Transverse colon (tissue), 4 donors: ENCODE data around the gene TMEM151A. TPM values are rescaled to one million over a fixed set of nuclear protein-coding genes. Genes with fewer than 3 reads are reported as not detected.
A peak's percentile ranks its signal among the peaks of the same experiment; 100 is the strongest.

ENCODE experiments used
- DNase-seq: peaks from one replicate; pipeline ENCODE4 v3.0.0-alpha.2; 2019
- H3K27ac ChIP-seq, 4 donors: fragments of 200-600 bp; sonication (generic); 2 replicates each; pipeline ENCODE4 v1.5.1; 2016 to 2018; ENCODE audit warnings: inconsistent platforms in 4 of 4
- H3K27me3 ChIP-seq: fragments of 200-600 bp; sonication (generic); 2 replicates; pipeline ENCODE4 v1.5.1; 2017; ENCODE audit warnings: inconsistent platforms
- H3K36me3 ChIP-seq, 4 donors: fragments of 200-600 bp; sonication (generic); 2 replicates each; pipeline ENCODE4 v1.5.1; 2017 to 2019; ENCODE audit warnings: inconsistent platforms in 4 of 4
- H3K4me1 ChIP-seq, 4 donors: fragments of 200-600 bp; sonication (generic); 2 replicates each; pipeline ENCODE4 v1.5.1; 2017 to 2020; ENCODE audit warnings: inconsistent platforms in 4 of 4
- H3K4me3 ChIP-seq, 4 donors: fragments of 200-600 bp; sonication (generic); 1 replicate in 1 of 4; 2 replicates in 3 of 4; pipeline versions ENCODE4 v1.5.1 to v1.6.1; 2017 to 2019; ENCODE audit warnings: inconsistent platforms in 4 of 4
- H3K9me3 ChIP-seq, 2 donors: fragments of 200-600 bp; sonication (generic); 2 replicates each; pipeline ENCODE4 v1.5.1; 2017 to 2019; ENCODE audit warnings: inconsistent platforms in 2 of 2
- CTCF ChIP-seq, 5 experiments: fragments of 200-600 bp in 3 of 5; fragments of 450-650 bp in 2 of 5; sonication (generic) in 3 of 5; IDR thresholded peaks; 1 replicate in 2 of 5; 2 replicates in 3 of 5; pipeline ENCODE4 v1.5.1; 2016 to 2017; ENCODE audit warnings: antibody characterized with exemption in 5 of 5, inconsistent platforms in 3 of 5, mild to moderate bottlenecking in 2 of 5, moderate library complexity in 1 of 5
- EP300 ChIP-seq: sonication (generic); formaldehyde crosslinking; IDR thresholded peaks from one replicate; pipeline ENCODE4 v1.6.1; 2017; ENCODE audit warnings: antibody characterized with exemption, low read depth
- POLR2A ChIP-seq: fragments of 450-650 bp; IDR thresholded peaks from one replicate; pipeline ENCODE4 v1.6.1; 2016; ENCODE audit warnings: antibody characterized with exemption, mild to moderate bottlenecking, moderate library complexity
- POLR2AphosphoS5 ChIP-seq, 3 donors: sonication (generic); formaldehyde crosslinking; IDR thresholded peaks; one replicate each; pipeline ENCODE4 v1.6.1; 2016; ENCODE audit warnings: antibody characterized with exemption in 3 of 3
- WGBS, 2 donors: methylation state at CpG; one replicate each; pipeline ENCODE4 v1.1.5; 2018; ENCODE audit warnings: low coverage in 1 of 2; 5-methylcytosine and 5-hydroxymethylcytosine counted together
- in situ Hi-C, 4 donors: fragments of 200-750 bp; cut with MboI; loops; one replicate each; pipeline versions ENCODE4 v1.15.0 to v1.15.1; 2017; ENCODE audit warnings: low sequenced_read_pairs in 3 of 4, low pct_ligation_motif_present in 1 of 4, low pct_unique_long_range_greater_than_20kb in 1 of 4
- intact Hi-C: fragments of 100-400 bp; cut with DNase I; formaldehyde crosslinking; loops from one replicate; pipeline ENCODE4 v1.15.1; 2023; ENCODE audit warnings: low total_unique reads
- total RNA-seq, 4 donors: library from RNA; depleted of rRNA; stranded (reverse); fragments of >200 nt; gene quantifications; one replicate each; pipeline ENCODE4 v1.1.0, GENCODE V29; 2016

The TMEM151A gene
- total RNA-seq, 4 donors from 2014 or later: 0.55 to 0.75 TPM; not detected in 2

GRCh38 chr11:66314186-66314501 is 22.4 kb downstream of the TMEM151A start:
- no peaks in the 10 kb centered on the region for H3K9me3 ChIP-seq
- peaks cover 18 to 47% (median 32%) of the 10 kb centered on the region in 4 donors for H3K4me1 ChIP-seq
- in situ Hi-C loops: no loop called here
- TF ChIP-seq POLR2A (no peak), EP300 (no peak), CTCF (IDR thresholded peaks at IDR 0.05) (no peak), POLR2AphosphoS5 (IDR thresholded peaks at IDR 0.05) (no peak)
- intact Hi-C loops: no loop called here
- WGBS, 2 donors: 56% methylated on average over 1 of the region's 1 CpG; no CpG with 5 or more reads in 1 of the 2 donors
- H3K27ac ChIP-seq: peak overlapping the region; percentile 91 to 95 (median 94)
- no peaks in the 10 kb centered on the region for H3K36me3 ChIP-seq
- no peak overlapping the region for H3K4me3 ChIP-seq
- DNase-seq: no peak
- H3K27me3 ChIP-seq: no peaks in the 10 kb centered on the region

- peak overlapping the region; percentile 91 to 95 (median 94) for H3K27ac ChIP-seq
- WGBS, 2 donors: 82% methylated on average over 15 of the region's 17 CpGs; no CpG with 5 or more reads in 1 of the 2 donors
- H3K27me3 ChIP-seq: no peaks in the 10 kb centered on the region
- no peak for TF ChIP-seq EP300
- no peak for TF ChIP-seq POLR2A
- TF ChIP-seq POLR2AphosphoS5 (IDR thresholded peaks at IDR 0.05): no peak
- TF ChIP-seq CTCF (IDR thresholded peaks at IDR 0.05): no peak
- H3K9me3 ChIP-seq: no peaks in the 10 kb centered on the region
- H3K4me1 ChIP-seq: peaks cover 18 to 47% (median 32%) of the 10 kb centered on the region in 4 donors
- no peaks in the 10 kb centered on the region for H3K36me3 ChIP-seq
- no peak for DNase-seq
- H3K4me3 ChIP-seq: peak overlapping the region in 1 of 4 donors; percentile 42
- in situ Hi-C loops (no loop called here), intact Hi-C loops (no loop called here)
Observed at GRCh38 chr11:66314561-66315497, 23.1 kb downstream of the TMEM151A start.

GRCh38 chr11:66315498-66315885 is 23.8 kb downstream of the TMEM151A start:
- no peak for TF ChIP-seq CTCF (IDR thresholded peaks at IDR 0.05)
- no peak for TF ChIP-seq POLR2AphosphoS5 (IDR thresholded peaks at IDR 0.05)
- TF ChIP-seq POLR2A: no peak
- no peak for TF ChIP-seq EP300
- Histone ChIP-seq H3K4me3 (peak overlapping the region in 3 of 4 donors; percentile 25 to 42 (median 39)), H3K27ac (peak overlapping the region; percentile 79 to 95 (median 88)), H3K36me3 (no peaks in the 10 kb centered on the region), H3K4me1 (peaks cover 18 to 47% (median 32%) of the 10 kb centered on the region in 4 donors), H3K9me3 (no peaks in the 10 kb centered on the region), H3K27me3 (no peaks in the 10 kb centered on the region)
- no peak for DNase-seq
- in situ Hi-C loops: no loop called here
- intact Hi-C loops: no loop called here
- WGBS, 2 donors: 84% methylated on average over 10 to 14 of the region's 14 CpGs

GRCh38 chr11:66315921-66316811 is 24.5 kb downstream of the TMEM151A start:
- no peak for TF ChIP-seq POLR2A
- TF ChIP-seq EP300: no peak
- no peak for TF ChIP-seq POLR2AphosphoS5 (IDR thresholded peaks at IDR 0.05)
- no peak for TF ChIP-seq CTCF (IDR thresholded peaks at IDR 0.05)
- Histone ChIP-seq H3K4me1 (peaks cover 18 to 47% (median 32%) of the 10 kb centered on the region in 4 donors), H3K36me3 (no peaks in the 10 kb centered on the region), H3K27me3 (no peaks in the 10 kb centered on the region), H3K4me3 (peak overlapping the region; percentile 25 to 44 (median 40)), H3K27ac (peak overlapping the region; percentile 79 to 95 (median 88)), H3K9me3 (no peaks in the 10 kb centered on the region)
- in situ Hi-C loops: no loop called here
- DNase-seq: no peak
- WGBS, 2 donors: 61% methylated on average over 41 of the region's 52 CpGs; no CpG with 5 or more reads in 1 of the 2 donors
- intact Hi-C loops: no loop called here
